GM18517 (cell line): ENCODE results near the gene CELF2.
"Not testable (repeated sequence)": the region's sequence is repeated elsewhere in the genome, so short reads cannot be mapped to it uniquely, and the experiment has no call there.

Source experiments
- ATAC-seq: cut with Tn5 transposase; IDR thresholded peaks from one replicate; pipeline ENCODE4 v1.9.1; 2021; ENCODE audit warnings: mild to moderate bottlenecking, moderate library complexity; ENCODE audit not compliant: unreplicated experiment

The CELF2 gene

DNA sequence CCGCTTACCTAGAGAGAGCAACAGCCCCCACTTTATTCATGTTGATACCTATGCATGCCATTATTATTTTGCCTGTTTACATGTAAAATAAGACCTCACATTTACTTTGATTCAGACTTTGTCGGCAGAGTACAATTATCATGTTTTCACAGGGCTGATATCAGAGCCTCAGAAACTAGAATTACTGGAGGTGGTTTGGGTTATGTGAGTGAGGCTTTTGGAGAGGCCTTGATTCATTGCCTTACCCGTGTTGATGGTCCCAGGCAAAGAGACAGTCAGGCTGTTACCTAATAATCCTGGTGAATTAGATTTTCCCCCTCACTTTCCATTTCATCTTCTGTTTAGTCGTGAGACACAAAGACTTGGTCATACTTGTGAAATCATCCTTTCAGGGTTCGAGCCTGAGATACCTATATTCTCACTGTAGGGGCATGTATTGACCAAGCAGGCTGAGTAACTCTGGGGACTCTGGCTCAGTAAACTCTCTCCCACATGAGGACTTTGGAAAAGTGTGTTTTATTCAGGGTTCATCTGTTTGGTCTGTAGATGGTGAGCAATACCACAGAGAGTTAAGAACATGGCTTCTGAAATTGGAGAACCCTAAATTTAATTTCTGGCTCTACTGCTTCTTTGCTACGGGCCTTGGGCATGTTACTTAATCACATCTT, 150.9 kb downstream of the CELF2 start:
- ATAC-seq: no peak

DNA sequence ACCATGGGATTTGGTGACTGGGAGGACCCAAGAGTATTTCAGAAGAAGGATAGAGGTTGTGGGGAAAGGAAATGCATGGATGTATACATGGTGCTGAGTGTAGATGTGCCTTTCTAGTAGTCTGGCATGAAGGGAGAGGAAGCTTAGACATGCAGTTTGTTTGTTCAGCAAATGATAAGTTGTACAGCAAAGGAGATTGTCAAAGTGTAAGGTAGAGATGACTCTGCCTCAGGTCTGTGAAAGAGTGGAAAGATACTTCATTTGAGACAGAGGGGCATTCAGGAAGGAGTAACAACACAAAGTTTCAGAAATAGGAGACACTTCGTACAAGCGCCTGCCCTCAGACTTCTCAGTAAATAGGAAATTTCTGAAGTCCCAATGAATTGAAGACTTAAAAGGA, 152.3 kb downstream of the CELF2 start:
- no peak for ATAC-seq

DNA sequence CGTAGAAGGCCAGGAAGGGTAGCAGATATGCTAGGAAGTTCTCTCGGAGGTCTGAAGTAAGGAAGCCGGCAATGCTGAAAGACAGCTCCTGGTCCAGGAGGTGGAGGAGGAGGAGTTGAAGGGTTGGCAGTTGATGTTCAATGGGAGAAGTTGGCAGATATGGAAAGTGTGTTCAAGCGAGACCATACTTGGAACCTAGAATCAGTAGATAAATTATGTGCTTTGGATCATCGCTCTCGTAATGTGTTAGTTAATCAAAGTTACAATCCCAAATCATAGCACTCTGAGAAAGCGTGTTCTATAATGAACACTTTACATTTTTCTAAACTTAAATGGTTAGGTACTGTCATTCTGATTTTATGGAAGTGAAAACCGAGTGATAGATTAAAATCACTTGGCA, 152.9 kb downstream of the CELF2 start:
- no peak for ATAC-seq

DNA sequence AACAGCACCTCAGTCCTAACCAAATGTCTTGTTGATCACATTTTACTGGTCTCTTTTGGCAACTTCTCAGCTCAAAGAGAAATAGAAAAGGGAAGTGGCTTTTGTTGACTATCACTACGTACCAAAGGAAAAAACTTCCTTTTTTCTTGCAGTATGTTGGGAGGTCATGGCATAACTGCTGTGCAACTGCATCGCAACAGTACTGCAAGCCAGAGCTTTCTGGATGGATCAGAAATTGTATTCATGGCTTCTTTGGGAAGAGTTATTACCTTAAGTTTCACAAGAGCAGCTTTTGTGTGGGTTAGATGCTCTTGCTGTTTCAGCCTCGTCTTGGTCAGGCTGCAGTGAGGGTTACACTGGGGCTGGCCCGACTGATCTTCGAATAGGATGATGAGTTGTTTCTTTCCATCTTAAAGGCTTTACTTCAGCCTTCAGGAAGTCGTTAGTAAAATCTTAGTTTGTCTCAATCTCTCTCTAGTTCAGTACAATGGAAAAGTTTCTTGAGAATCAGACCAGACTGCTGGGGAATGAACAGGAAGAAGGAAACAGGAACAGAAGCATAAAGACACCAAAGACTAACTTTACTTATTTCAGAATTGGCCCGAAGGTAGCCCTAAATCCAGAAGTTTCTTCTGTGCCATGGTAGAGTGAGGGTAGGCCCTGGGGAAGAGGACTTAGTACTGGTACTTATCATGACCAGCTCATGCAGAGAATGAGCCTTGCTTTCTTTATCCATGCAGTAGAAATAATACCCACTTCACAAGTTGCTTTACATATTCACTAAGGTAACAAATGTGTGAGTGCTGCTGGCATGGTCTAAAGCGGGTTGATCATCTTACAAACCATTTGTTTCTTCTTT, 153.6 kb downstream of the CELF2 start:
- peak; percentile 32 for ATAC-seq

DNA sequence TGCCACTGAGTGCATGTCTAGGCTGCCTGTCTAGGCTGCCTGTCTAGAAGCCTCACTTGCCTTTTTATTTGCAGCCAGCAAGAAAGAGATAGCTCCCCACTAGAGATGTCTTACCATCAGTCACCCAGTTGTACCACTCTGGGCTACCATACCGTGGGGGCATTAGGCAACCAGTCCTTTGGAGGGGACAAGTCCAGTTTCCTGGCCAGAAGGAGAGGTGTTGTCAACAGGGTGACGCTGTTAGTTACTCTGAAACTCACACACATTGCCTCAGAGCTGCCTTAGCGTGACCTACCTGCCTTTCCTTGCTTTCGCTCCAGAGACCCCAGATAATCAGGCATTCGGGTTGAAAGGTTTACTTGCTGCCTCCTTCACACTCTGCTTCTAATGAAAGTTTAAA, 155.4 kb downstream of the CELF2 start:
- ATAC-seq: no peak

DNA sequence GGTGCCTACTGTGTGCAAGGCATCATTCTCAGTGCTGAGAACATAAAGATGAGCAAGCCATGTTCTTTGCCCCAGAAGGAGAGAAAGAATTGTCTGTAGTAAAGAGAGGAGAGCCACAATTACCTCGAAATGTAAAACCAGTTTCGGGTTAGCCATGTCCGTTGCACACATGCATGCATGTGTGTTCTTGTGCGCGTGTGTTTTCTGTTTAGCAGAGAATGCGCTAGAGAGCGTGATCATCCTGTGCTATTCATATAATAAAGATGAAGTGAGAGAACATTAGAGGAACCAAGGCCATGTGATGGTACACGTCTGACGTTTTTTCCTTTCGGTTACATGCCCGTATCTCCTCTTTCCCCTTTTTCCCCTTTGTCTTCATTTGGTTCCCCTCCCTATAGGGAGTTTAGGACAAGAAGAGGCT, 158.2 kb downstream of the CELF2 start:
- ATAC-seq: peak; percentile 40

DNA sequence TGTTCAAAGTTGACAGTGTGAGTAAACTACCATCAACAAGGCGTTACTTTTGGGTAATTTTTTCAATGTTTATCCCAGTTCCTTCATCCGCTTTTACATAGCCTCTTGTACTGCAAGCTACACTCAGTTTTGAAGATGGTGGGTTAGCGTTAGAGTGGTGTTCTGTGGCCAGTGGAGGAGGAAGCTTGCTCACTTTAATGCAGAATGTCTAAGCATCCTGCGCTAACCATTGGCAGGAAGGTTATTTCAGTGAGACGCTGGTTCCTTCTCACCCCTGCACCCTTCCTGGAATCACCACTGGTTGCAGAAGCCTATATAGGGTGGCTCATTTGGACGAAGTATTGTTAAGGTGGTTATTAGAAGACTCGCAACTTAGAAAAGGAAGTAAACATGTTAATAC, 159.1 kb downstream of the CELF2 start:
- ATAC-seq: no peak

DNA sequence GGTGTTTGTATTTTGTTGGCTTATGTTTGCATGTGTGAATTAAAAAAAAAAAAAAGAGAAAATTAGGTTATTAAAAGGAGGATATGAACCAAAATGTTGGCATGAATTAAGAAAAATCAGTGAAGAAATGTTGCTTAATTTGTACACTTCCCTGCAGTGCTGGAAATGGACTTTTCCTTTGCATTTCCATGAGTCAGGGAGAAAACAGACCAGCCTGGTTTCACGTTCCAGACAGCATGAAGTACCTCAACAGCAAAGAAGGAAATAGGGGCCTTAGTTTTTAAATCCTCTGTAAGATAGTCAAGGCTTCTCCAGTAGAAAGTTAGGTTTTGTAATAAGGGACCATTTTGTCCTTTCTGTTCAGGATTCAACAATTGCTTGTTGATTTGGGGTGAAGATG, 159.7 kb downstream of the CELF2 start:
- no peak for ATAC-seq

DNA sequence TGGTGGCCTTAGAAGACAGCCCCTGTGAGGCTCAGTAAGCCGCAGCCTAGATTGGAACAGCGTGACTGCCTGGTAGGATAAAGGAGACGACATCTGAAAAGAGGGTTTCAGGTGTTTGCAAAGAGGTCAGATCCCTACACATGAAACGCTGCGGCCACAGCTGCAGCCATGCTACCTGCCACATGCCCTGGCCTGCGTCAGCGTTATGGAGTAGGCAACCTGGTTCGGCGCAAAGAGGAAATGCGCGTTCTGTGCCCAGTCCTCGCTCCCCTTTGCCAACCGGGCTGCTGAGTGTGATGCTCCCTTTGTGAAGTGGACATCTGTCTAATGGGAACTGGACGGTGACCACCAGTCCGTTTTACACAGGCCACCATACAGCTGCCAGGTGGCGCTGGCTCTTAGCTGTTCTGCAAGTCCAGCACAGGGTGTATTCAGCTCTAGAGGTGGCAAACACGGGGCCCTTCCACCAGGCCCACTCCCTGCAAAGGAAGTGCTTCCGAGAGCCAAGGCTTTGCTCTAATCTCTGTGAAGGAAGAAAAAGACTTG, 160.3 kb downstream of the CELF2 start:
- ATAC-seq: no peak

DNA sequence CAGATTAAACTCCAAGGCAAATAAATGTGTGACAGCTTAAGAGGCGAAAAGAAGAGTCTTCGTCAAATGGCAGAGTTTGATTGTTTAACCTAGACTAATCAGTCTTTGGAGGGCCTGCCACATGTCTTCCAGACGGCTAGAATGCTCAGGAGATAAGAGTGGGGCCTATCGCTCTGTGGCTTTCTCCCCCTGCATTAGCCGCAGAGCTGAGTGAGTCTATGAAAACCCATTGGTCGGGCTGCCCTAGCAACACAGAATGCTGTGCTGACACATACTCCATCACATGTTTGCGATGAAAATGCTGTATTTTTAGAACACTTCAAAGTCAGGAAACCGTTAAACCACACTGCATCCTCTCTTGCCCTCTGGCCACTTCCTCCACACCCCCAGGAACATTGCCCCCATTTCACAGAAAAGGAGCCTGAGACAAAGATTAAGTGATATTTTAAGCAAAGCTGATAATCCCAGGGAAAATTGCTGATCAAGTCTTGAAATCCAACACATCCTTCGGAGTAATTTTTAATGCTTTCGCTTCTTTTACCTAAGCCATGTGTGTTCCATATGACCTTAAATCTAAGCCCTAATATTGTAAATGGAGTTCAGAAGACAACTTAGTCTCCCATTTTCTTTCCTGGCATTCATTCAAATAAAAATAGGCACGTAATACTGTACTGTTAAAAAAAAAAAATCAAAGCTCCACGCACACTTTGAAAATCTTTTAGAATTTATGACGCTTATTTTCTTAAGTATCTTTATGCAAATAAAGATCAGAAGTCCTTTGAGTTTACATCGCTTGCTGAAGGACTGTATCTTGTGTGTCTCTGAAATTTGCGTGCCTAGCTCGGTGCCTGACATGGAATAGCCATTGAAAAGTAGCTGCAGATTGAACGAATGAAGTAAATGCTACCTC, 161.2 kb downstream of the CELF2 start:
- ATAC-seq: peak; percentile 79

DNA sequence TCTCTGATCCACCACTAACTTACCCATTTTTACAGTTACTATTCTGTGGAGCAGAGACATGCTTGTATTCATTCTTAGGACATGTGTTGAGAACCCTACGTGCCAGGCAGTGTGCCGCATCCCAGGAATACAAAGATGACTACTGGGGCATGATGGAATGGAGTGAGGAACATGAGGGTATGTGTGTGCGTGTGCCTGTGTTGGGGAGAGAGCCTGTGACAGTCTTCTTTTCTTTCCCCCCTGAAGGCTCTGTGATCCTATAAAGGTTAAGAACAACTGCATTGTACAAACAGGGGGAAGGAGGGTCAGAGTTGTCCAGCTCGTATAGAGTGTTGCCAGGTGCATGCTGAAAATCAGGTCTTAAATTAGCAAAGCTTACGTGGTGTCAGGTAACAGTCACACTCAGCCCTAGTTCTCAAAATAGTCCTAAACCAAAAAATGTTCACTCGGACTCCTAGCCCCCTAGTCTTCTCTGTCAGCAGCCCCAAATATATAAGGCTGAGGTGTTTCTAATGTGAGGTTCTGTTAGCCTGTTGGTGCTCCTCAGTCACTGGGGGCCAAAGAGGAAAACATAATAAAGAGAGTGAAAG, 161.9 kb downstream of the CELF2 start:
- no peak for ATAC-seq

DNA sequence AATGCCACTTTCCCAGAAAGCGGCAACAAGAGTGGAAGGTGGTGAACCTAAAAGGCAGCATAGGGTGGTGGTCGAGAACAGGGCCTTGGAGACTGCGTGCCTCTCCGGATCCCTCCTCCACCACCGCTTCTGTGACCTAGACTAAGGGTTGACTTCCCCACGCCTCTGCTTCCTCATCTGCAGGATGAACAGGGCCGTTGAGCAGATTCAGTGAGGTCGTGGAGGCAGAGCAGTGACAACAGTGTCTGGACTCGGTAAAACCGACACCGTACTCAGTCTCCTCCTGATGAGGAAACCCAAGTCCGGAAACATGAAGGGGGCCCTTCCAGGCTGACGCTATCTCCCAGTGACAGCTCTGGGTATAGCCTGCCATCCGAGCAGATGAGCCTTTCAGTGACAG, 162.6 kb downstream of the CELF2 start:
- no peak for ATAC-seq

DNA sequence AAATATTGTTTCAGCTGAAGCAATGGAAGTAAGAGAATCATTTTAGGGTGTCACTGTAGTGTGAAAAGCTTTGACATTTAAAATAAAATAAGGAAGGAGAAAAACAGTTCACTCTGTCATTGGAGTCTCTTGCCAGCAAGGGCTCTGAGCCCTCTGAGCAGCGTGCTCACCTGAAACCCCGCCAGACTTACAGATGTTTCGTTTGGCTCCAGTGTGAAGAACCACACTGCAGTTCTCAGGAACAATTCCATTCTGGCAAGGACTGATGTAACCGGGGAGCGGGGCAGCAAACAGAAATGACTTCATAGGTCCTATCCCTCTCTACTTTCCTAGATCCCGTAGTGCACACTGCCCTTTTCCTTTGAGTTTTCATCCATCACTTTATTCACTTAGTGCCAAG, 164.3 kb downstream of the CELF2 start:
- no peak for ATAC-seq

DNA sequence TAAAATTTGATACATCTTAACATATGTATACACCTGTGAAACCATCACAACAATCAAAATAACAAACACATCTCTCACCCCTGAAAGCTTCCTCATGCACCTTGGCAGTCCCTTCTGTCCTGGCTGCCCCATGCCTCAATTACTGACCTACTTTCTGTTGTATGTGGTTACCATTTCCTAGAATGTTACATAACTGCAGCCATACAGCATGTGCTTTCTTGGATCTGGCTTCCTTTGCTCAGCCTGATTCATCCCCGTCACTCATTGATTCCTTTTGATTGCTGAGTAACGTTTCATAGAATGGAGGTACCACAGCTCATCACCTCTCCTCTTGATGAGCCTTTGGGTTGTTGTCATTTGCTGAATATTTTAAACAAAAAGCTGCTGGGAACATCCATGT, 165.3 kb downstream of the CELF2 start:
- no peak for ATAC-seq

DNA sequence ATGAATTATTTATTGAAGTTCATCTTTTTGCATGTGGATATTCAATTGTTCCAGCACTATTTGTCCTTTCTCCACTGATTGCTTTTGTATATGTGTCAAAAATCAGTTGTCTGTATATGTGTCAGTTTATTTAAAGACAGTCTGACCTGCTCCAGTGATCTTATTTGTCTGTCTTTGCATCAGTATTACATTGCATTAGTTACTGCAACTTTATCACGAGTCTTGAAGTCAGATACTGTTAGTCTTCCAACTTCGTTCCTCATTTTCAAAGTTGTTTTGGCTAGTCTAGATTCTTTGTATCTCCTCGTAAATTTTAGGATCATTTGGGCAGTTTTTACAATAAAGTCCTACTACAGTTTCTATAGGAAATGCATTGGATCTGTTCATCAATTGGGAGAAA, 166.4 kb downstream of the CELF2 start:
- no peak for ATAC-seq

DNA sequence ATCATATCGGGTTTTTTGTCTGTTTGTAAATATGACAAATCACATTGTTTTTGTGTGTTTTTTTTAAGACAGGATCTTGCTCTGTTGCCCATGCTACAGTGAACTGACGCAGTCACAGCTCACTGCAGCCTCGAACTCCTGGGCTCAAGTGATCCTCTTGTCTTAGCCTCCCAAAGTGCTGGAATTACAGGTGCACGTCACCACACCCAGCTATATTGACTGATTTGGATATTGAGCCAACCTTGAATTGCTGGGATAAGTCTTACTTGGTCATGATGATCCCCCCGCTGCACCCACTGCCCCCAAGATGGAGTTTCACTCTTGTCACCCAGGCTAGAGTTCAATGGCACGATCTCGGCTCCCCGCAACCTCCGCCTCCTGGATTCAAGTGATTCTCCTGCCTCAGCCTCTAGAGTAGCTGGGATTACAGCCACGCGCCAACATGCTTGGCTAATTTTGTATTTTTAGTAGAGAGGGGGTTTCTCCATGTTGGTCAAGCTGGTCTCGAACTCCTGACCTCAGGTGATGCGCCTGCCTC, 167.5 kb downstream of the CELF2 start:
- ATAC-seq: not testable (repeated sequence)

DNA sequence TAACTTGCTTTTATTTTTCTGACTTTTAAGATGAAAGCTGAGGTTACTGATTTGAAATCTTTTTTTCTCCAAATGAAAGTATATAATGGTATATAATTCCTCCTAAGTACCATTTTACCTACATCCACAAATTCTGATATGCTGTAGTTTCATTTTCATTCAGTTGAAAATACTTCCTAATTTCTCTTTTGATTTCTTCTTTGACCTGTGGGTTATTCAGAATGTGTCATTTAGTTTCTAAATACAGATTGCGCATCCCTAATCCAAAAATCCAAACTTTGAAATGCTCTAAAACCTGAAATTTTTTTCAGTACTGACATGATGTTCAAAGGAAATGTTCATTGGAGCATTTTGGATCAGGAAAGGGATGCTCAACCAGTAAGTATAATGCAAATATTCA, 168.7 kb downstream of the CELF2 start:
- no peak for ATAC-seq

DNA sequence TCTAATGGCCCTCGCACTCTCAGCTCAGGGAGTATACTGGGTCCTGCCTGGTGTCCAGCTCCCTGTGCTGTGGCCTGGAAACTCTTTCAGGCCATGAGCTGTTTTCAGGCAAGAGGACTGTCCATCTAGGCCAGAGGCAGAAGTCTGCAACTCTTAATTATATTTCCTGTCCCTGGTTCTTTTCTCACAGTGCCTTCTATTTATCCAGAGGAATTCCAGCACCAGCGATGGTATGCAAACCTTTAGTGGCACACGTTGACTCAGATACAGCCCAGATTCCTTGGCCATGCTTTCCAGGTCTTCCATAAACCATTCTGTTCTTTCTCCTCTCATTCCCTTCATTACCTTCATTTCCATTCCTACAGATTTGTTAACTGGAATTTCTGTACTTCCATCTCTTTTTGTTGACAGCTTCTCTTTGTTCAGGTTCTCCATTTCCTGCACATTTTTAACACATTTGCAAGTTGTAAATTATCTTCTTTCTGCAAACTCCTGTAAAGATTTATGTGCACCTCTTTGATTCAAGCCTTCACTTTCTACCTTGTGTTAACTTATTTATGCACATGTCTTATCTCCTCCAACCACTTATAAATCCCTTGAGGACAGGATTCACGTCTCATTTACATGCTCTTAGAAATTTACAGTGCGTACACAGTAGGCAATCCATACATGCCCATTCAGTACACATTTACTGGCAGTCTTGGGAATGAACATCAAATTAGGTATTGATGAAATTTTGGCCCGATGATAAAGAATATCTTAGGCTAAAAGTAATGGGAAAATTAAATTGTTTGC, 172.1 kb downstream of the CELF2 start:
- no peak for ATAC-seq

DNA sequence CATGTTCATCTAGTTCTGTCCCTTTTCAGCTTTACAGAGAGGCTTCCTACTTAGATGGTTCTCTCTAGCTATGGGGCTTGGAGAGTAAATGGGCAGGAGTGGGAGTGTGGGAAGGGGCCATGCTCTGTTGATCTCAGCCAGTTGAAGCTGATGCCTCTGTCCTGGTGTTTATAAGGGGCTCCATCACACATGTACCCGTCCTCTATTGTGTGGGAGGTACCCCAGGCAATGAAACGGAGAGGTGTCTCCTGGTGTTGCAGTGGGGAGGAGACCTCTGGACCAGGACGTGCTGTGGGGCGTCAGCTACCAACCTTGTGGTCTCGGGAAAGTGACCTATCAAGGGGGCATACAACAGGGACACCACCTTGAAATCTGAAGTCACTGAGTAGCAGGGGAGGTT, 173.5 kb downstream of the CELF2 start:
- ATAC-seq: no peak

DNA sequence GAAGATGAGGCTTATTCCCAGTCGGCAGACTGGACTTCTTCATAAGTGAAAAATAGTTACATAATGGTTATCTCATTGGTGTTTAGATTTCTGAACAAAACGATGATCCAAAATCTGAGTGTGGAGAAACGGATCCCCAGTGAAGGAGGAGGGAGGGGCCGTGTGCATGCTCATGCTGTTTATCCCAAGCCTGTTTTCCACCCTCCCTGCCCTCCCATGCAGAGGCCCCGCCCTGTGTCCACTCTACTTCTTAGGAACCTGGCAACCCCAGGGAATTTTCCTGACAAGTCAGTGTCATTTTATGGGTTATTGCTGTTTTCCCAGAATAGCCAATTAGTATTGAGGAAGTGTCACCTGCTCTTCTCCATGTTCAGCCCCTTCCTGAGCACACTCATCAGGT, 174.0 kb downstream of the CELF2 start:
- ATAC-seq: no peak
